Transverse colon (tissue), 4 donors: ENCODE measurements around the gene USP7. TPM values are rescaled to one million over a fixed set of nuclear protein-coding genes. Genes with fewer than 3 reads are reported as not detected.
"Not testable (repeated sequence)": the region's sequence is repeated elsewhere in the genome, so short reads cannot be mapped to it uniquely, and the experiment has no call there.

Source experiments
- DNase-seq: peaks from one replicate; pipeline ENCODE4 v3.0.0-alpha.2; 2019
- H3K27ac ChIP-seq, 4 donors: fragments of 200-600 bp; sonication (generic); 2 replicates each; pipeline ENCODE4 v1.5.1; 2016 to 2018; ENCODE audit warnings: inconsistent platforms in 4 of 4
- H3K27me3 ChIP-seq: fragments of 200-600 bp; sonication (generic); 2 replicates; pipeline ENCODE4 v1.5.1; 2017; ENCODE audit warnings: inconsistent platforms
- H3K36me3 ChIP-seq, 4 donors: fragments of 200-600 bp; sonication (generic); 2 replicates each; pipeline ENCODE4 v1.5.1; 2017 to 2019; ENCODE audit warnings: inconsistent platforms in 4 of 4
- H3K4me1 ChIP-seq, 4 donors: fragments of 200-600 bp; sonication (generic); 2 replicates each; pipeline ENCODE4 v1.5.1; 2017 to 2020; ENCODE audit warnings: inconsistent platforms in 4 of 4
- H3K4me3 ChIP-seq, 4 donors: fragments of 200-600 bp; sonication (generic); 1 replicate in 1 of 4; 2 replicates in 3 of 4; pipeline versions ENCODE4 v1.5.1 to v1.6.1; 2017 to 2019; ENCODE audit warnings: inconsistent platforms in 4 of 4
- H3K9me3 ChIP-seq, 2 donors: fragments of 200-600 bp; sonication (generic); 2 replicates each; pipeline ENCODE4 v1.5.1; 2017 to 2019; ENCODE audit warnings: inconsistent platforms in 2 of 2
- EP300 ChIP-seq: sonication (generic); formaldehyde crosslinking; IDR thresholded peaks from one replicate; pipeline ENCODE4 v1.6.1; 2017; ENCODE audit warnings: antibody characterized with exemption, low read depth
- POLR2A ChIP-seq: fragments of 450-650 bp; IDR thresholded peaks from one replicate; pipeline ENCODE4 v1.6.1; 2016; ENCODE audit warnings: antibody characterized with exemption, mild to moderate bottlenecking, moderate library complexity
- POLR2AphosphoS5 ChIP-seq, 3 donors: sonication (generic); formaldehyde crosslinking; IDR thresholded peaks; one replicate each; pipeline ENCODE4 v1.6.1; 2016; ENCODE audit warnings: antibody characterized with exemption in 3 of 3
- WGBS, 2 donors: methylation state at CpG; one replicate each; pipeline ENCODE4 v1.1.5; 2018; ENCODE audit warnings: low coverage in 1 of 2; 5-methylcytosine and 5-hydroxymethylcytosine counted together
- in situ Hi-C, 4 donors: fragments of 200-750 bp; cut with MboI; loops; one replicate each; pipeline versions ENCODE4 v1.15.0 to v1.15.1; 2017; ENCODE audit warnings: low sequenced_read_pairs in 3 of 4, low pct_ligation_motif_present in 1 of 4, low pct_unique_long_range_greater_than_20kb in 1 of 4
- intact Hi-C: fragments of 100-400 bp; cut with DNase I; formaldehyde crosslinking; loops from one replicate; pipeline ENCODE4 v1.15.1; 2023; ENCODE audit warnings: low total_unique reads
- total RNA-seq, 4 donors: library from RNA; depleted of rRNA; stranded (reverse); fragments of >200 nt; gene quantifications; one replicate each; pipeline ENCODE4 v1.1.0, GENCODE V29; 2016
- TF ChIP-seq, protein P1 (sequence below), 5 experiments: fragments of 200-600 bp in 3 of 5; fragments of 450-650 bp in 2 of 5; sonication (generic) in 3 of 5; IDR thresholded peaks; 1 replicate in 2 of 5; 2 replicates in 3 of 5; pipeline ENCODE4 v1.5.1; 2016 to 2017; ENCODE audit warnings: antibody characterized with exemption in 5 of 5, inconsistent platforms in 3 of 5, mild to moderate bottlenecking in 2 of 5, moderate library complexity in 1 of 5

The USP7 gene
- total RNA-seq, 4 donors from 2014 or later: 72.9 to 419 (median 158) TPM

DNA sequence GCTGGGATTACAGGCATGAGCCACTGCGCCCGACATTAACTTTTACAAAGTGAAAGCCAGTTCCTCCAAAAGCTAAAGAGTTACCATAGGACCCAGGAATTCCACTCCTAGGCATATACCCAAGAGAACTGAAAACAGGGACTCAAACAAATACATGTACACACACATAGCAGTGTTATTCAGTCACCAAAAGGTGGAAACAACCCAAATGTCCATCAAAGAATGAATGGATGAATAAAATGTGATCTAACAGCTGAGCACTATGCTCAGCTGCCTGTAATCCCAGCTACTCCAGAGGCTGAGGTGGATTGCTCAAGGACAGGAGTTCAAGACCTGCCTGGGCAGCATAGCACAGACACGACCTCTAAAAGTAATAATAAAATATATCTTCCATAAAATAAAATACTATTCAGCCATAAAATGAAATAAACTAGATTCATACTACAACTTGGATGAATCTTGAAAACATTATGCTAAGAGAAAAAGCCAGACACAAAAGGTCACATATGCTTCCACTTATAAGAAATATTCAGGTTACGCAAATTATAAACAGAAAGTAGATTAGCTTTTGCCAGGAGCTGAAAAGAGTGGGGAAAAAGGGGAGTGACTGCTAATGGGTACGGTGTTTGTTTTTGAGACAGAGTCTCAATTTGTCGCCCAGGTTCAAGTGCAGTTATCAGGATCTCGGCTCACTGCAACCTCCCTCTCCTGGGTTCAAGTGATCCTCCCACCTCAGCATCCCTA lies 9.3 kb upstream of the USP7 start:
- DNase-seq: no peak
- peak in 1 of 3 donors; percentile 29 for TF ChIP-seq POLR2AphosphoS5 (IDR thresholded peaks at IDR 0.05)
- no peak for TF ChIP-seq POLR2A
- Histone ChIP-seq H3K27me3 (no peaks in the 10 kb centered on the region), H3K36me3 (no peaks in the 10 kb centered on the region), H3K4me1 (peaks cover 0 to 8% (median 3%) of the 10 kb centered on the region in 4 donors), H3K4me3 (no peak overlapping the region), H3K9me3 (no peaks in the 10 kb centered on the region), H3K27ac (no peak overlapping the region)
- 59 to 60% methylated on average over 4 to 7 of the region's 7 CpGs for WGBS, 2 donors
- in situ Hi-C loops: no loop called here
- intact Hi-C loops: no loop called here

DNA sequence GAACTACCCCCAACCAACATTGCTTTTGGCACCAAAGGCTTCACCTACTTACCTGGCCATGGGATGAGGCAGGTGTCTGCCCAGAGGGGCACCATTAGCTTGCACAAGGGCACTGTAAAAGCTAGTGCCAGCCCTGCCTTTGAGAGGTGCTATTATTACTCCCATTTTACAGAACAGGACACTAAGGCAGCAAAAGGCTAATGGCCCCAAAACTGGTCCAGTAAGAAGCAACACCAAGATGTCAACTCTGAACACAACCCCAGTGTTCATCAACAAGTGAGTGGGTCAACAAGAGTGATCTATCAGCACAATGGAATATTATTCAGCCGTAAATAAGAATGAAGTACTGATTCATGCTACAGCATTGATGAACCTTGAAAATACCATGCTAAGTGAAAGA lies 7.7 kb upstream of the USP7 start:
- TF ChIP-seq, protein P1, sequence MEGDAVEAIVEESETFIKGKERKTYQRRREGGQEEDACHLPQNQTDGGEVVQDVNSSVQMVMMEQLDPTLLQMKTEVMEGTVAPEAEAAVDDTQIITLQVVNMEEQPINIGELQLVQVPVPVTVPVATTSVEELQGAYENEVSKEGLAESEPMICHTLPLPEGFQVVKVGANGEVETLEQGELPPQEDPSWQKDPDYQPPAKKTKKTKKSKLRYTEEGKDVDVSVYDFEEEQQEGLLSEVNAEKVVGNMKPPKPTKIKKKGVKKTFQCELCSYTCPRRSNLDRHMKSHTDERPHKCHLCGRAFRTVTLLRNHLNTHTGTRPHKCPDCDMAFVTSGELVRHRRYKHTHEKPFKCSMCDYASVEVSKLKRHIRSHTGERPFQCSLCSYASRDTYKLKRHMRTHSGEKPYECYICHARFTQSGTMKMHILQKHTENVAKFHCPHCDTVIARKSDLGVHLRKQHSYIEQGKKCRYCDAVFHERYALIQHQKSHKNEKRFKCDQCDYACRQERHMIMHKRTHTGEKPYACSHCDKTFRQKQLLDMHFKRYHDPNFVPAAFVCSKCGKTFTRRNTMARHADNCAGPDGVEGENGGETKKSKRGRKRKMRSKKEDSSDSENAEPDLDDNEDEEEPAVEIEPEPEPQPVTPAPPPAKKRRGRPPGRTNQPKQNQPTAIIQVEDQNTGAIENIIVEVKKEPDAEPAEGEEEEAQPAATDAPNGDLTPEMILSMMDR (IDR thresholded peaks at IDR 0.05): no peak
- TF ChIP-seq POLR2A: no peak
- no peak for TF ChIP-seq POLR2AphosphoS5 (IDR thresholded peaks at IDR 0.05)
- TF ChIP-seq EP300: no peak
- Histone ChIP-seq H3K9me3 (no peaks in the 10 kb centered on the region), H3K27ac (no peak overlapping the region), H3K36me3 (no peaks in the 10 kb centered on the region), H3K27me3 (no peaks in the 10 kb centered on the region), H3K4me3 (no peak overlapping the region), H3K4me1 (peaks cover 0 to 22% (median 12%) of the 10 kb centered on the region in 4 donors)
- WGBS, 2 donors: 97 to 100% methylated on average over 1 of the region's 1 CpG
- in situ Hi-C loops (no loop called here), intact Hi-C loops (no loop called here)
- no peak for DNase-seq

DNA sequence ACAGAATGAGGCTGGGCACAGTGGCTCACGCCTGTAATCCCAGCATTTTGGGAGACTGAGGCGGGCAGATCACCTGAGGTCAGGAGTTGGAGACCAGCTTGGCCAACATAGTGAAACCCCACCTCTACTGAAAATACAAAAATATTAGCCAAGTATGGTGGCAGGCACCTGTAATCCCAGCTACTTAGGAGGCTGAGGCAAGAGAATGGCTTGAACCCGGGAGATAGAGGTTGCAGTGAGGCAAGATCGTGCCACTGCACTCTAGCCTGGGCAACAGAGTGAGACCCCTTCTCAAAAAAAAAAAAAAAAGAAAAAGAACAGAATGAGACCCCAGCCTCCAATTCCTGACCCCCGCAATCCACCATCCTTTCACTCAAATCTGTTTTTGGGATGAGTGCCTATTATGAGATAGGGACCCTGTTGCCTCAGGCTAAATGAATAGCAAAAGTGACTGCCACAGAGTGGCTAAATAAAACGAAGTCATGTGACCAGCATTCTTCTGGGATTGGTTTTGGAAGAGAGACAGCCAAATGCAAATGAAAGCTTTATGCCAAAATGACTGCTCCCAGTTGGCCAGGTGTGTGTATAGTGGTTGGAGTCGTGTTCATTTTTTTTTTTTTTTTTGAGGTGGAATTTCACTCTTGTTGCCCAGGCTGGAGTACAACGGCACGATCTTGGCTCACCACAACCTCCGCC lies 5.6 kb upstream of the USP7 start:
- WGBS, 2 donors: 49 to 76% methylated on average over 5 to 10 of the region's 10 CpGs
- H3K36me3 ChIP-seq, in situ Hi-C loops, H3K9me3 ChIP-seq, DNase-seq, H3K4me3 ChIP-seq, H3K27me3 ChIP-seq, H3K27ac ChIP-seq, intact Hi-C loops: not testable (repeated sequence)
- peaks cover 0 to 26% (median 15%) of the 10 kb centered on the region in 4 donors for H3K4me1 ChIP-seq

DNA sequence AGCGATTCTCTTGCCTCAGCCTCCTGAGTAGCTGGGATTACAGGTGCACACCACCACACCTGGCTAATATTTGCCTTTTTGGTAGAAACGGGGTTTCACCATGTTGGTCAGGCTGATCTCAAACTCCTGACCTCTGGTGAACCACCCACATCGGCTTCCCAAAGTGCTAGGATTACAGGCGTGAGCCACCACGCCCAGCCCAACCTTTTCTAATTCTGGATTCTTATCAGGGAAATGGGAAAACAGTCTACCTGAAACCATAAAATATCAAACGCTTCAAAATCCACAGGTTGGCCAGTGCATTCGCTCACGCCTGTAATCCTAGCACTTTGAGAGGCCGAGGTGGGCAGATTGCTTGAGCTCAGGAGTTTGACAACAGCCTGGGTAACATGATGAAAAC lies 4.3 kb upstream of the USP7 start:
- 61 to 100% methylated on average over 2 to 9 of the region's 9 CpGs for WGBS, 2 donors
- peak overlapping the region; percentile 53 to 76 (median 74) for H3K27ac ChIP-seq
- H3K4me3 ChIP-seq, H3K9me3 ChIP-seq, intact Hi-C loops, H3K27me3 ChIP-seq, in situ Hi-C loops, H3K36me3 ChIP-seq: not testable (repeated sequence)
- peaks cover 0 to 28% (median 17%) of the 10 kb centered on the region in 4 donors for H3K4me1 ChIP-seq
- DNase-seq: peak; percentile 41

DNA sequence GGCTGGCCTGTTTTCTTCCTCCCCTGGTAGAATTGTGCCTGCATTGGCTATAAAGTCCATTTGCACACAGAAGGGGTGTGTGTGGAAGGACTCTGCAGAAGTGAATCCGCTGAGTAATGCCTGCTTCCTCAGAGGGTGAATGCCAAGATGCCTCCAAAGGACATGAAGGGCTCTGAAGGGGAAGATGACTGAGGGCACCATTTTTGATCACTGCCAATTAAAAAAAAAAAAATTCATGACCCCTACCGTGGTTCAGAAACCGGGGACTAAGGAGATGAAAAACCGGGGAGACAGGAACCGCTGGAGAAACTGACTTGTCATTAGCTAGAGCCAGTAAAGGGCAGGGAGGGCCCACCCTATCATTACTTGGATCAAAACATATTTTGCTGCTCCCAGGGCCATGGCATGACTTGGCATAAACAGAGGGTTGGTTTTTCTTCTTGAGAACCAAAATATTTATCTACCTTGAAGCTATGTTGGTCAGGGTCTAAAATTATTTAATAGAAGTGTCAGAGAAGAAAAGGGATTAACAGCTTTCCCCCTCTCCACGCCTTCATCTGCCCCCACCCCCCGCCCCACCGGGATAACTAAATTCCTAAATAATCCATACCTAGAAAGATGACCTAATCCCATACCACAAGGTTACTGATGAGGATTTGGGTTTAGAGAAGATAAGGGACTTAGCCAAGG lies 3.6 kb upstream of the USP7 start:
- Histone ChIP-seq H3K4me3 (no peak overlapping the region), H3K27me3 (no peaks in the 10 kb centered on the region), H3K27ac (peak overlapping the region; percentile 53 to 76 (median 74)), H3K36me3 (no peaks in the 10 kb centered on the region), H3K4me1 (peaks cover 0 to 28% (median 19%) of the 10 kb centered on the region in 4 donors), H3K9me3 (no peaks in the 10 kb centered on the region)
- peak; percentile 39 for DNase-seq
- whole genome bisulfite sequencing, 2 donors: 49 to 52% methylated on average over 7 to 8 of the region's 8 CpGs
- in situ Hi-C loops (no loop called here), intact Hi-C loops (no loop called here)
- TF ChIP-seq EP300 (no peak), POLR2A (no peak), POLR2AphosphoS5 (IDR thresholded peaks at IDR 0.05) (no peak)
- TF ChIP-seq, protein P1 (IDR thresholded peaks at IDR 0.05): no peak
